ENCODE data around the gene CLEC3B. TPM values are rescaled to one million over a fixed set of nuclear protein-coding genes. Genes with fewer than 3 reads are reported as not detected.

Gene CLEC3B
- total and polyA plus RNA-seq, 9 donors = 2.9 to 63.5 (median 12.2) TPM

DNA sequence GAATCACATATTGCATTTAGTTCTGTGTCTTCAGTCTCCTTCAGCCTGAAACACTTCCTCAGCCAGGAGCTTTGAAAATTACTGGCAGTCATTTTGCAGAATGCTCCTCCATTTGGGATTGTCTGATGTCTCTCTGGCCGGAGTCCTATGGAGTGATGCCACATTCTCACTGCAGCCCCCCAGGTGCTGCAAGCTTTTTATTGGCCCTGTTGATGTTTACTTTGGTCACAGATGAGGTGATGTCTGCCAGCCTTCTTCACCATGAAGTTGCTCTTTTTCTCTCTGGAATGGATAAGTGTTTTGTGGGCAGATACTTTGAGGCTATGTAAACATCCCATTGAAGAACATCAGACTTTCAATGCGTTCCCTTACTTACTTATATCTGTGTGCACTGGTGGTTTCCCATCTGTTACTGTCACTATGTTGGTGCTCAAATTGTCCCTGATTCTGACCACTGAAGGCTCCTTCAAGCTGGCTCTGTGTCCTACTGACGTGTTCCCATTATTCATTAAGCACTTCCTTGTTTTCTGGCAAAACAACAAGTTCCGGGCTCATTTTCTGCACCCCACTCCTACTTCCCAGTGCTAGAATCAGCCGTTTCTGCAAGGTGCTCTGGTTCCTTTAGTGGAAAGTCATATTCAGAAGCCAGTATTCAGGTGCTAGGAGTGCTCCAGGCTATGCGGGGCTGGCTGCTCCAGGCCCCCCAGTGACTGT lies 1.4 kb upstream of the CLEC3B start:
- TF ChIP-seq EP300 (IDR thresholded peaks at IDR 0.05) = no peak
- TF ChIP-seq POLR2A (IDR thresholded peaks at IDR 0.05) = no peak
- TF ChIP-seq CTCF (IDR thresholded peaks at IDR 0.05) = no peak

GRCh38 chr3:45026957-45027356 lies 854 bp downstream of the CLEC3B start:
- no peaks in the 10 kb centered on the region for H3K9me3 ChIP-seq
- H3K36me3 ChIP-seq = no peaks in the 10 kb centered on the region
- DNase-seq = peak in 1 of 5 donors; percentile 54
- no peak overlapping the region for H3K4me3 ChIP-seq
- intact Hi-C loops (cut with DNase I) = no loop called here
- TF ChIP-seq POLR2A (IDR thresholded peaks at IDR 0.05) = no peak
- no peak for TF ChIP-seq EP300 (IDR thresholded peaks at IDR 0.05)
- TF ChIP-seq CTCF (IDR thresholded peaks at IDR 0.05) = no peak
- H3K4me1 ChIP-seq (ENCODE audit: insufficient read depth) = peaks cover 15% of the 10 kb centered on the region
- WGBS, 3 donors = 48 to 58% (median 49%) methylated on average over 4 of the region's 4 CpGs
- peak overlapping the region in 1 of 2 donors; percentile 27 for H3K27ac ChIP-seq
- H3K27me3 ChIP-seq = no peaks in the 10 kb centered on the region

More for the DNA sequence above, 1.4 kb upstream of the CLEC3B start:
- H3K4me1 ChIP-seq (ENCODE audit: insufficient read depth) = peaks cover 22% of the 10 kb centered on the region
- intact Hi-C loops (cut with DNase I) = no loop called here
- no peak for DNase-seq
- no peaks in the 10 kb centered on the region for H3K27me3 ChIP-seq
- no peaks in the 10 kb centered on the region for H3K9me3 ChIP-seq
- 55 to 70% (median 62%) methylated on average over 6 of the region's 6 CpGs for WGBS, 3 donors
- no peak overlapping the region for H3K4me3 ChIP-seq
- H3K27ac ChIP-seq = no peak overlapping the region
- H3K36me3 ChIP-seq = no peaks in the 10 kb centered on the region

DNA sequence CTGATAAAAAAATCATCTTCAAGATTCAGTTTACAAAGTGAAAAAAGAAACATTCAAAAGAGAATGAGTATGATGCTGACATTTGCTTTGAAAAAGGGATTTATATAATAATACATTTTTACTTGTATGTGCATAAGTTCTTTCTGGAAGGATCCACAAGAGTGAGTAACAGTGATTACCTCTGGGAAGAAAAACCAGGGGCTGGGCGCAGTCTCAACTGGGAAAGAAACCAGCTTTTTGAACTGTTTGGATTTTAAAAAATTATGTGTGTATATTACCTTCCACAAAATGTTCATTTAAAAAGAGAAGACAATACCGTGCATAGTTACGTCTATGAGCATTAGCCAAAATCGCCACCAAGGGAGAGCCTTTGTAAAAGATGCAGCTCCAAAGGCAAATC lies 1.3 kb downstream of the CLEC3B start:
- H3K4me3 ChIP-seq = no peak overlapping the region
- H3K27ac ChIP-seq = no peak overlapping the region
- 61 to 73% (median 72%) methylated on average over 4 of the region's 4 CpGs for WGBS, 3 donors
- no peaks in the 10 kb centered on the region for H3K36me3 ChIP-seq
- H3K27me3 ChIP-seq = no peaks in the 10 kb centered on the region
- peaks cover 15% of the 10 kb centered on the region for H3K4me1 ChIP-seq (ENCODE audit: insufficient read depth)
- H3K9me3 ChIP-seq = no peaks in the 10 kb centered on the region
- TF ChIP-seq EP300 (IDR thresholded peaks at IDR 0.05) = no peak
- TF ChIP-seq CTCF (IDR thresholded peaks at IDR 0.05) = no peak
- TF ChIP-seq POLR2A (IDR thresholded peaks at IDR 0.05) = no peak
- intact Hi-C loops (cut with DNase I) = no loop called here
- no peak for DNase-seq

- Histone ChIP-seq H3K27ac (no peak overlapping the region), H3K4me1 (ENCODE audit: insufficient read depth) (peaks cover 15% of the 10 kb centered on the region)
- 89 to 94% (median 93%) methylated on average over 2 of the region's 2 CpGs for WGBS, 3 donors
Measured at GRCh38 chr3:45029216-45029615, 3.1 kb downstream of the CLEC3B start.

More at GRCh38 chr3:45029216-45029615, 3.1 kb downstream of the CLEC3B start:
- Histone ChIP-seq H3K27me3 (no peaks in the 10 kb centered on the region), H3K36me3 (no peaks in the 10 kb centered on the region), H3K9me3 (no peaks in the 10 kb centered on the region), H3K4me3 (no peak overlapping the region)
- intact Hi-C loops (cut with DNase I) = no loop called here
- TF ChIP-seq CTCF (IDR thresholded peaks at IDR 0.05) (no peak), EP300 (IDR thresholded peaks at IDR 0.05) (no peak), POLR2A (IDR thresholded peaks at IDR 0.05) (no peak)
- DNase-seq = no peak

Measured in ovary (tissue), 9 donors.